NCI-H1436 (cell line): Measurements from ENCODE around the gene BABAM2.

Source experiments
- DNase-seq: peaks from one replicate; lab custom pipeline; 2025; lab: John Stamatoyannopoulos, UW

The BABAM2 gene

GRCh38 chr2:28346587-28346986 lies 456.1 kb downstream of the BABAM2 start:
- DNase-seq, result no peak

- DNase-seq, result no peak
These were observed 456.7 kb downstream of the BABAM2 start for GRCh38 chr2:28347193-28347592.

- no peak for DNase-seq
These were observed 457.1 kb downstream of the BABAM2 start for GRCh38 chr2:28347596-28347995.

GRCh38 chr2:28348149-28348567 lies 457.6 kb downstream of the BABAM2 start:
- no peak for DNase-seq

- no peak for DNase-seq
These were observed 458.4 kb downstream of the BABAM2 start for GRCh38 chr2:28348921-28349320.

GRCh38 chr2:28349546-28350165 lies 459.1 kb downstream of the BABAM2 start:
- no peak for DNase-seq

GRCh38 chr2:28350196-28350595 lies 459.7 kb downstream of the BABAM2 start:
- no peak for DNase-seq

- DNase-seq, result no peak
These were observed 460.3 kb downstream of the BABAM2 start for GRCh38 chr2:28350791-28351285.

- DNase-seq, result no peak
These were observed 461.1 kb downstream of the BABAM2 start for GRCh38 chr2:28351621-28352020.

- DNase-seq, result no peak
These were observed 461.6 kb downstream of the BABAM2 start for GRCh38 chr2:28352104-28352503.

GRCh38 chr2:28352610-28353195 lies 462.2 kb downstream of the BABAM2 start:
- DNase-seq, result no peak

GRCh38 chr2:28354920-28355520 lies 464.5 kb downstream of the BABAM2 start:
- no peak for DNase-seq

GRCh38 chr2:28355521-28356094 lies 465.1 kb downstream of the BABAM2 start:
- DNase-seq, result no peak

GRCh38 chr2:28356095-28356911 lies 465.8 kb downstream of the BABAM2 start:
- DNase-seq, result peak; percentile 11

GRCh38 chr2:28357055-28357454 lies 466.5 kb downstream of the BABAM2 start:
- no peak for DNase-seq

- DNase-seq, result no peak
These were observed 467.6 kb downstream of the BABAM2 start for GRCh38 chr2:28357948-28358667.

- DNase-seq, result no peak
These were observed 468.2 kb downstream of the BABAM2 start for GRCh38 chr2:28358668-28359201.

GRCh38 chr2:28359222-28360057 lies 468.9 kb downstream of the BABAM2 start:
- no peak for DNase-seq

- DNase-seq, result no peak
These were observed 469.7 kb downstream of the BABAM2 start for GRCh38 chr2:28360058-28360717.
